PFSK-1 (cell line): ENCODE measurements around the gene REG4.

Experiments
- POLR2AphosphoS5 ChIP-seq: IDR thresholded peaks from 2 replicates; pipeline ENCODE4 v1.6.1; 2012; ENCODE audit warnings: low read depth, mild to moderate bottlenecking, control low read depth, low read length, moderate library complexity
- REST ChIP-seq, 2 experiments: IDR thresholded peaks; 2 replicates each; pipeline versions ENCODE4 v1.6.1 to v1.8.0; 2011 to 2012; ENCODE audit warnings: low read depth in 2 of 2, low read length in 2 of 2, control low read depth in 1 of 2, inconsistent platforms in 1 of 2, mild to moderate bottlenecking in 1 of 2, moderate library complexity in 1 of 2; ENCODE audit not compliant: insufficient read depth in 1 of 2
- SIN3A ChIP-seq: IDR thresholded peaks from 2 replicates; pipeline ENCODE4 v1.6.1; 2012; ENCODE audit warnings: mild to moderate bottlenecking, low read length, moderate library complexity, borderline replicate concordance; ENCODE audit not compliant: insufficient read depth

- no peak for TF ChIP-seq POLR2AphosphoS5
- TF ChIP-seq SIN3A: no peak
- no peak for TF ChIP-seq REST (IDR thresholded peaks at IDR 0.05; ENCODE audit: insufficient read depth in 1 of 2, low read depth in 2 of 2, low read length in 2 of 2)
Observed at GRCh38 chr1:119794230-119794875, 16.9 kb downstream of the REG4 start.
